Tibial nerve (tissue), 4 donors: ENCODE data around the gene SMIM24. TPM values are rescaled to one million over a fixed set of nuclear protein-coding genes. Genes with fewer than 3 reads are reported as not detected.

Source experiments
- DNase-seq, 2 donors: peaks; one replicate each; pipeline ENCODE4 v3.0.0-alpha.2; 2019; ENCODE audit warnings: low spot score in 2 of 2
- H3K27ac ChIP-seq, 4 donors: fragments of 200-600 bp; sonication (generic) in 3 of 4; one replicate each; pipeline ENCODE4 v1.5.1; 2017 to 2019; ENCODE audit warnings: mild to moderate bottlenecking in 1 of 4
- H3K27me3 ChIP-seq, 2 donors: fragments of 200-600 bp; sonication (generic) in 1 of 2; one replicate each; pipeline versions ENCODE4 v1.5.1 to v1.6.0; 2017 to 2019
- H3K36me3 ChIP-seq, 3 donors: fragments of 200-600 bp; sonication (generic); one replicate each; pipeline ENCODE4 v1.5.1; 2018 to 2019
- H3K4me1 ChIP-seq, 4 donors: fragments of 200-600 bp; sonication (generic) in 3 of 4; one replicate each; pipeline ENCODE4 v1.5.1; 2017 to 2019
- H3K4me3 ChIP-seq, 4 donors: fragments of 200-600 bp; sonication (generic) in 3 of 4; one replicate each; pipeline ENCODE4 v1.5.1; 2017 to 2019; ENCODE audit warnings: mild to moderate bottlenecking in 1 of 4, moderate library complexity in 1 of 4
- H3K9me3 ChIP-seq, 4 donors: fragments of 200-600 bp; sonication (generic) in 3 of 4; one replicate each; pipeline ENCODE4 v1.5.1; 2017 to 2019
- CTCF ChIP-seq, 5 experiments: fragments of 200-600 bp in 3 of 5; fragments of 450-650 bp in 2 of 5; sonication (generic) in 3 of 5; IDR thresholded peaks; one replicate each; pipeline ENCODE4 v1.5.1; 2016 to 2019; ENCODE audit warnings: antibody characterized with exemption in 5 of 5, mild to moderate bottlenecking in 3 of 5, moderate library complexity in 2 of 5
- EP300 ChIP-seq, 2 donors: sonication (generic); formaldehyde crosslinking; IDR thresholded peaks; one replicate each; pipeline ENCODE4 v1.6.1; 2017; ENCODE audit warnings: antibody characterized with exemption in 2 of 2, mild to moderate bottlenecking in 1 of 2
- POLR2A ChIP-seq, 2 donors: fragments of 450-650 bp; IDR thresholded peaks; one replicate each; pipeline ENCODE4 v1.6.1; 2017; ENCODE audit warnings: antibody characterized with exemption in 2 of 2, mild to moderate bottlenecking in 2 of 2, moderate library complexity in 2 of 2
- WGBS, 2 donors: methylation state at CpG; one replicate each; pipeline ENCODE4 v1.1.5; 2018; 5-methylcytosine and 5-hydroxymethylcytosine counted together
- total RNA-seq, 4 donors: library from RNA; depleted of rRNA; stranded (reverse); fragments of >200 nt; gene quantifications; one replicate each; pipeline ENCODE4 v1.1.0, GENCODE V29; 2016

The SMIM24 gene
- total RNA-seq, 4 donors from 2014 or later: not detected

- Histone ChIP-seq H3K4me1 (peaks cover 5 to 49% (median 29%) of the 10 kb centered on the region in 4 donors), H3K4me3 (no peak overlapping the region), H3K36me3 (peaks cover 11 to 65% (median 19%) of the 10 kb centered on the region in 3 donors), H3K27me3 (no peaks in the 10 kb centered on the region), H3K9me3 (no peaks in the 10 kb centered on the region), H3K27ac (peak overlapping the region; percentile 66 to 92 (median 79))
- WGBS, 2 donors: 61 to 71% methylated on average over 17 to 18 of the region's 18 CpGs
- DNase-seq: no peak
- TF ChIP-seq POLR2A (IDR thresholded peaks at IDR 0.05) (no peak), CTCF (IDR thresholded peaks at IDR 0.05) (no peak), EP300 (IDR thresholded peaks at IDR 0.05) (no peak)
Observed at GRCh38 chr19:3456925-3457527, 23.3 kb downstream of the SMIM24 start.

DNA sequence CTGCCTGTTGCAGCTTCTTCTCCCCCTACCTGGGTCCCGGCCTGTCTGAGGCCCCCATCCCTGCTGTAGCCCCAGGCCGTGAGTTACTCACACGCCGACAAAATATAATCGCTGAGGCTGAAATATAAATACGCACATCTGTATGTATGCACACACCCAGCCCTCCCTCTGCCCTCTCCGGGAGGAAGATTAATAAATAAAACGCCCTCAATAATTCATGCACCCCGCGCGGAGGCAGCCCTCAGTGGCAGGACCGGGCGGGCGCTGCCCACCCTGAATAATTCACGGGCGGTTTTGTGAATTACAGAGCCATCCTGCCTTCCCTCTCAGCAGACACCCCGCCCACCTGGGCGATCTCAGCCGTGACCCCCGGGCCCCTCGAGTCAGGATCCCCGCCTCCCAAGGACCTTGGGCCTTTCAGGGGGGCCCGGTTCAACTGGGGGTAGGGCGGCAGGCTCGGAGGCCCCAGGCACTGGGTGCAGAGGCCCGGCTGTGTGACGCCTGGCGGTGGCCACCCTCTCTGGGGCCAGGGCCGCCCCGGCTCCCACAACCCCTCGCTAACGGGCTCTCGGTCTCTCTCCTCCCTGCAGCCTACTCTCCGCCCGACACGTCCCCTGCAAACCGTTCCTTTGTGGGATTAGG is 24.2 kb downstream of the SMIM24 start:
- Histone ChIP-seq H3K4me1 (peaks cover 5 to 49% (median 31%) of the 10 kb centered on the region in 4 donors), H3K27ac (peak overlapping the region in 2 of 4 donors; percentile 40 to 92), H3K27me3 (no peaks in the 10 kb centered on the region), H3K4me3 (no peak overlapping the region), H3K36me3 (peaks cover 11 to 69% (median 23%) of the 10 kb centered on the region in 3 donors), H3K9me3 (no peaks in the 10 kb centered on the region)
- WGBS, 2 donors: 67 to 73% methylated on average over 34 to 37 of the region's 37 CpGs
- DNase-seq: no peak
- TF ChIP-seq CTCF (IDR thresholded peaks at IDR 0.05): no peak
- TF ChIP-seq EP300 (IDR thresholded peaks at IDR 0.05): no peak
- TF ChIP-seq POLR2A (IDR thresholded peaks at IDR 0.05): no peak

DNA sequence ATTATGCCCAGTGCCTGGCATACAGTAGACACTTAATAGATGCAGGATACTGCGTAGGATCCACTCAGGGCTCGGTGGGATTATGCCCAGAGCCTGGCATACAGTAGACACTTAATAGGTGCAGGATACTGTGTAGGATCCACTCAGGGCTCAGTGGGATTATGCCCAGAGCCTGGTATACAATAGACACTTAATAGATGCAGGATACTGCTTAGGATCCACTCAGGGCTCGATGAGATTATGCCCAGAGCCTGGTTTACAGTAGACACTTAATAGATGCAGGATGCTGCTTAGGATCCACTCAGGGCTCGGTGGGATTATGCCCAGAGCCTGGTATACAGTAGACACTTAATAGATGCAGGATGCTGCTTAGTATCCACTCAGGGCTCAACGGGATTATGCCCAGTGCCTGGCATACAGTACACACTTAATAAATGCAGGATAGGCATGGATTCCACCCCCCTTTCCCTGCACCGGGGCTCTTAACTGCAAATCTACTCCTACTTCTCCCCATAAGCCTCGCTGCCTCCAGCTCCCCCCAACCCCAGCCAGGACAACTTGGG is 24.9 kb downstream of the SMIM24 start:
- 80 to 84% methylated on average over 6 to 7 of the region's 7 CpGs for WGBS, 2 donors
- H3K4me1 ChIP-seq: peaks cover 5 to 53% (median 32%) of the 10 kb centered on the region in 4 donors

DNA sequence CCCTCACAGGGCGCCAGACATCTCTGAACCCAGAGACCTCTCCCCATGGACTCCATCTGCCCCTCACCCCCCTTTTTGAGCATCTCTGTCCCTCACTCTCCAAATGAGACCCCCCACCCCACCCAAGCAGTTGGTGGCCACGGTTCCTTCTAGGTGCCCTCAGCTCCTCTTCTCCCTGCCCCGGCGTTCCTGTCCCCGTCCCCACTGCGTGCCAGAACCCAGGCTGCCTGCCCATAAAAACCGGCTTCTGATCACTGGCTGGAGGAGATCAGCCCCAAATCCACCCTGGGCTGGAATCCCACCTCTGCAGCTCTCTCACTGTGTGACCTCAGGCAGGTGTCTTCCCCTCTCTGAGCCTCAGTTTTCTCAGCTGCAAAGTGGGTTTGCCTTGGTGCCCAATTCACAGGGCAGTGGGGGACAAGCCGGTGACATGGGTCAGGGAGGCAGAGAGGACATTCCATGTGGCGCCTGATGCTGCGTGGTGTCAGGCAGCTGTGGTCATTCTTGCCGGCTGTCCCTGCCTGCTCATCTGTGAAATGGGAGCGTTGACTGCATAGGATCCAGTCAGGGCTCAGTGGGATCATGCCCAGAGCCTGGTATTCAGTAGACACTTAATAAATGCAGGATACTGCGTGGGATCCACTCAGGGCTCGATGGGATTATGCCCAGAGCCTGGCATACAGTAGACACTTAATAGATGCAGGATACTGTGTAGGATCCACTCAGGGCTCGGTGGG is 25.5 kb downstream of the SMIM24 start:
- TF ChIP-seq POLR2A (IDR thresholded peaks at IDR 0.05) (no peak), CTCF (IDR thresholded peaks at IDR 0.05) (no peak), EP300 (IDR thresholded peaks at IDR 0.05) (no peak)
- WGBS, 2 donors: 90 to 96% methylated on average over 15 of the region's 15 CpGs
- H3K36me3 ChIP-seq: peaks cover 14 to 77% (median 25%) of the 10 kb centered on the region in 3 donors
- H3K9me3 ChIP-seq: no peaks in the 10 kb centered on the region
- DNase-seq: no peak
- peak overlapping the region in 2 of 4 donors; percentile 41 to 61 for H3K27ac ChIP-seq
- H3K4me3 ChIP-seq: no peak overlapping the region
- H3K27me3 ChIP-seq: no peaks in the 10 kb centered on the region
- H3K4me1 ChIP-seq: peaks cover 5 to 46% (median 27%) of the 10 kb centered on the region in 4 donors

More for the DNA sequence above, 24.9 kb downstream of the SMIM24 start:
- H3K9me3 ChIP-seq: no peaks in the 10 kb centered on the region
- TF ChIP-seq CTCF (IDR thresholded peaks at IDR 0.05): no peak
- TF ChIP-seq EP300 (IDR thresholded peaks at IDR 0.05): no peak
- no peak for TF ChIP-seq POLR2A (IDR thresholded peaks at IDR 0.05)
- peak overlapping the region in 1 of 4 donors; percentile 92 for H3K27ac ChIP-seq
- no peak overlapping the region for H3K4me3 ChIP-seq
- no peak for DNase-seq
- H3K36me3 ChIP-seq: peaks cover 13 to 71% (median 25%) of the 10 kb centered on the region in 3 donors
- no peaks in the 10 kb centered on the region for H3K27me3 ChIP-seq
